WI38 (cell line): ENCODE measurements around the gene RBM39.

Experiments used
- H3K4me3 ChIP-seq: 2 replicates; pipeline ENCODE4 v1.5.1; 2011; ENCODE audit warnings: low read depth, mild to moderate bottlenecking, control low read depth, low read length
- CTCF ChIP-seq: IDR thresholded peaks from 2 replicates; pipeline ENCODE4 v1.5.1; 2012; ENCODE audit warnings: low read depth, mild to moderate bottlenecking, control low read depth, low read length

The RBM39 gene

GRCh38 chr20:35704514-35705261 lies 37.4 kb downstream of the RBM39 start:
- H3K4me3 ChIP-seq: no peak overlapping the region
- TF ChIP-seq CTCF: no peak

GRCh38 chr20:35702824-35703695 lies 39.0 kb downstream of the RBM39 start:
- no peak overlapping the region for H3K4me3 ChIP-seq

GRCh38 chr20:35702051-35702823 lies 39.8 kb downstream of the RBM39 start:
- no peak overlapping the region for H3K4me3 ChIP-seq
- no peak for TF ChIP-seq CTCF

More at GRCh38 chr20:35702824-35703695, 39.0 kb downstream of the RBM39 start:
- TF ChIP-seq CTCF: no peak

GRCh38 chr20:35700625-35701148 lies 41.4 kb downstream of the RBM39 start:
- no peak for TF ChIP-seq CTCF
- no peak overlapping the region for H3K4me3 ChIP-seq

GRCh38 chr20:35699957-35700624 lies 42.0 kb downstream of the RBM39 start:
- H3K4me3 ChIP-seq: peak overlapping the region; percentile 96
- no peak for TF ChIP-seq CTCF

- peak within 1 kb of the TSS; percentile 96 for H3K4me3 ChIP-seq
- TF ChIP-seq CTCF: no peak
Observed at GRCh38 chr20:35699127-35699956, 42.7 kb downstream of the RBM39 start, which contains the start of the genes NFS1 and ROMO1. Gene NFS1 (minus strand): TSS chr20:35699352. CDS start chr20:35699288, 64 bp downstream. Gene ROMO1 (plus strand): TSS chr20:35699405. CDS start chr20:35699633, 228 bp downstream.
